22Rv1 (cell line): ENCODE data around the gene CEP57.

Experiments
- ZFX ChIP-seq: fragments of 450-650 bp; IDR thresholded peaks from 2 replicates; pipeline ENCODE4 v1.6.1; 2017; ENCODE audit warnings: antibody characterized with exemption, borderline replicate concordance
- TF ChIP-seq, protein P1 (sequence below): fragments of 450-650 bp; IDR thresholded peaks from 2 replicates; pipeline ENCODE4 v1.5.1; 2017; ENCODE audit warnings: mild to moderate bottlenecking

GRCh38 chr11:95791709-95792033 is 1.4 kb downstream of the CEP57 start:
- TF ChIP-seq, protein P1, sequence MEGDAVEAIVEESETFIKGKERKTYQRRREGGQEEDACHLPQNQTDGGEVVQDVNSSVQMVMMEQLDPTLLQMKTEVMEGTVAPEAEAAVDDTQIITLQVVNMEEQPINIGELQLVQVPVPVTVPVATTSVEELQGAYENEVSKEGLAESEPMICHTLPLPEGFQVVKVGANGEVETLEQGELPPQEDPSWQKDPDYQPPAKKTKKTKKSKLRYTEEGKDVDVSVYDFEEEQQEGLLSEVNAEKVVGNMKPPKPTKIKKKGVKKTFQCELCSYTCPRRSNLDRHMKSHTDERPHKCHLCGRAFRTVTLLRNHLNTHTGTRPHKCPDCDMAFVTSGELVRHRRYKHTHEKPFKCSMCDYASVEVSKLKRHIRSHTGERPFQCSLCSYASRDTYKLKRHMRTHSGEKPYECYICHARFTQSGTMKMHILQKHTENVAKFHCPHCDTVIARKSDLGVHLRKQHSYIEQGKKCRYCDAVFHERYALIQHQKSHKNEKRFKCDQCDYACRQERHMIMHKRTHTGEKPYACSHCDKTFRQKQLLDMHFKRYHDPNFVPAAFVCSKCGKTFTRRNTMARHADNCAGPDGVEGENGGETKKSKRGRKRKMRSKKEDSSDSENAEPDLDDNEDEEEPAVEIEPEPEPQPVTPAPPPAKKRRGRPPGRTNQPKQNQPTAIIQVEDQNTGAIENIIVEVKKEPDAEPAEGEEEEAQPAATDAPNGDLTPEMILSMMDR, result no peak
- TF ChIP-seq ZFX, result no peak
